ENCODE results near the gene SLC2A8. TPM values are rescaled to one million over a fixed set of nuclear protein-coding genes. Genes with fewer than 3 reads are reported as not detected.

SLC2A8 gene
- total RNA-seq, 1 experiment from 2014 or later, result 55.7 TPM

DNA sequence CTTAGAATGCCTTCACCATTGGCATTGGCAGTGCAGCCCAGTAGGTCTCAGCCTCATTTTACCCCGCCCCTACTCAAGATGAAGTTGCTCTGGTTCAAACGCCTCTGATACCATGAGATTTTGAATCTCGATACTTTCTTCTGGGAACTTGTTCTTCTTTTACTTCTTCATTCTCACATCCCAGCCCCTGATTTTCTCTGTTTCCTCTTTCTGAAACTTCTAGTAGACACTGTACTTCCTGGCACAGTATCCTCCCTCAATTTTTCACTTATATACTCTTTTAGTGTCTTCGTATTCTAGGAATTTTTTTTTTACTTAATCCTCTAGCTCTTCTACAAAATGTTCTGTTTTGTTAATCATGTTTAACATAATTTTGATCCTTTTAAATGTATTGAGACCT lies 14.2 kb downstream of the SLC2A8 start:
- in situ Hi-C loops (cut with HindIII; ENCODE audit: low pct_unique_long_range_greater_than_20kb, low sequenced_read_pairs), result no loop called here
- no TSS peak for BruUV-seq (replicated peaks)
- ATAC-seq, result no peak
- CTCF ChIA-PET, result no interaction called here
- POLR2A ChIA-PET, result no interaction called here
- peaks cover 10% of the 10 kb centered on the region for H3K4me1 ChIP-seq (ENCODE audit: control insufficient read depth, insufficient read depth, low read length)
- H3K4me3 ChIP-seq (ENCODE audit: low read depth in 2 of 2, low read length in 2 of 2), result no peak overlapping the region
- H3K9me3 ChIP-seq (ENCODE audit: control insufficient read depth, insufficient read depth, low read depth, low read length), result no peaks in the 10 kb centered on the region
- H3K27ac ChIP-seq (ENCODE audit: low read length), result no peak overlapping the region
- H3K27me3 ChIP-seq (ENCODE audit: control insufficient read depth, insufficient read depth, low read length), result no peaks in the 10 kb centered on the region
- no peaks in the 10 kb centered on the region for H3K36me3 ChIP-seq (ENCODE audit: control insufficient read depth, insufficient read depth, low read length)
- intact Hi-C loops (cut with micrococcal nuclease; ENCODE audit: unreplicated experiment), result no loop called here
- DNase-seq (ENCODE audit: low read depth, low spot score), result no peak
- TF ChIP-seq, protein P1, sequence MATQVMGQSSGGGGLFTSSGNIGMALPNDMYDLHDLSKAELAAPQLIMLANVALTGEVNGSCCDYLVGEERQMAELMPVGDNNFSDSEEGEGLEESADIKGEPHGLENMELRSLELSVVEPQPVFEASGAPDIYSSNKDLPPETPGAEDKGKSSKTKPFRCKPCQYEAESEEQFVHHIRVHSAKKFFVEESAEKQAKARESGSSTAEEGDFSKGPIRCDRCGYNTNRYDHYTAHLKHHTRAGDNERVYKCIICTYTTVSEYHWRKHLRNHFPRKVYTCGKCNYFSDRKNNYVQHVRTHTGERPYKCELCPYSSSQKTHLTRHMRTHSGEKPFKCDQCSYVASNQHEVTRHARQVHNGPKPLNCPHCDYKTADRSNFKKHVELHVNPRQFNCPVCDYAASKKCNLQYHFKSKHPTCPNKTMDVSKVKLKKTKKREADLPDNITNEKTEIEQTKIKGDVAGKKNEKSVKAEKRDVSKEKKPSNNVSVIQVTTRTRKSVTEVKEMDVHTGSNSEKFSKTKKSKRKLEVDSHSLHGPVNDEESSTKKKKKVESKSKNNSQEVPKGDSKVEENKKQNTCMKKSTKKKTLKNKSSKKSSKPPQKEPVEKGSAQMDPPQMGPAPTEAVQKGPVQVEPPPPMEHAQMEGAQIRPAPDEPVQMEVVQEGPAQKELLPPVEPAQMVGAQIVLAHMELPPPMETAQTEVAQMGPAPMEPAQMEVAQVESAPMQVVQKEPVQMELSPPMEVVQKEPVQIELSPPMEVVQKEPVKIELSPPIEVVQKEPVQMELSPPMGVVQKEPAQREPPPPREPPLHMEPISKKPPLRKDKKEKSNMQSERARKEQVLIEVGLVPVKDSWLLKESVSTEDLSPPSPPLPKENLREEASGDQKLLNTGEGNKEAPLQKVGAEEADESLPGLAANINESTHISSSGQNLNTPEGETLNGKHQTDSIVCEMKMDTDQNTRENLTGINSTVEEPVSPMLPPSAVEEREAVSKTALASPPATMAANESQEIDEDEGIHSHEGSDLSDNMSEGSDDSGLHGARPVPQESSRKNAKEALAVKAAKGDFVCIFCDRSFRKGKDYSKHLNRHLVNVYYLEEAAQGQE (IDR thresholded peaks at IDR 0.05; ENCODE audit: insufficient read depth in 1 of 2, low read depth in 2 of 2, low read length in 1 of 2), result no peak
- TF ChIP-seq SIN3A (IDR thresholded peaks at IDR 0.05; ENCODE audit: borderline replicate concordance, insufficient read depth, low read depth, low read length) (no peak), POLR2AphosphoS5 (IDR thresholded peaks at IDR 0.05; ENCODE audit: low read depth, low read length) (no peak), TCF7L2 (IDR thresholded peaks at IDR 0.05; ENCODE audit: low read depth, low read length) (no peak)
- TF ChIP-seq, protein P2, sequence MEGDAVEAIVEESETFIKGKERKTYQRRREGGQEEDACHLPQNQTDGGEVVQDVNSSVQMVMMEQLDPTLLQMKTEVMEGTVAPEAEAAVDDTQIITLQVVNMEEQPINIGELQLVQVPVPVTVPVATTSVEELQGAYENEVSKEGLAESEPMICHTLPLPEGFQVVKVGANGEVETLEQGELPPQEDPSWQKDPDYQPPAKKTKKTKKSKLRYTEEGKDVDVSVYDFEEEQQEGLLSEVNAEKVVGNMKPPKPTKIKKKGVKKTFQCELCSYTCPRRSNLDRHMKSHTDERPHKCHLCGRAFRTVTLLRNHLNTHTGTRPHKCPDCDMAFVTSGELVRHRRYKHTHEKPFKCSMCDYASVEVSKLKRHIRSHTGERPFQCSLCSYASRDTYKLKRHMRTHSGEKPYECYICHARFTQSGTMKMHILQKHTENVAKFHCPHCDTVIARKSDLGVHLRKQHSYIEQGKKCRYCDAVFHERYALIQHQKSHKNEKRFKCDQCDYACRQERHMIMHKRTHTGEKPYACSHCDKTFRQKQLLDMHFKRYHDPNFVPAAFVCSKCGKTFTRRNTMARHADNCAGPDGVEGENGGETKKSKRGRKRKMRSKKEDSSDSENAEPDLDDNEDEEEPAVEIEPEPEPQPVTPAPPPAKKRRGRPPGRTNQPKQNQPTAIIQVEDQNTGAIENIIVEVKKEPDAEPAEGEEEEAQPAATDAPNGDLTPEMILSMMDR (IDR thresholded peaks at IDR 0.05), result no peak

DNA sequence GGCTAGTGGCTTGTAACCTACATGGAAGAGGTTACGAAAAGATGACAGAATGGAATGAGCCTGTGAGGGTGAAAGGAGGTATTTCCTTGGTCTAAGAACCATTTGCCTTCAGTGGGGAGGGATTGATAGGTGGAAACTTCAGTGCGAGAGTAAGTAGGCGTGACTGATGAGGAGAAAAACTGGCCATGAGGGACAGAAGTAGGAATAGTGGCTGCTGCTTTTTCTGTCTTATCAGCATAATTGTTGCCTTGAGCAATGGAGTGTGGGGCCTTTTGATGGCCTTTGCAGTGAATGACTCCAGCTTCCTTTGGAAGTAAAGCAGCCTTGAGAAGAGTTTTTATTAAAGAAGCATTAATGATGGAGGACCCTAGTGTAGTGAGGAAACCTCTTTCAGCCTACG lies 18.2 kb downstream of the SLC2A8 start:
- TF ChIP-seq, protein P1 (IDR thresholded peaks at IDR 0.05; ENCODE audit: insufficient read depth in 1 of 2, low read depth in 2 of 2, low read length in 1 of 2), result no peak
- TF ChIP-seq, protein P2 (IDR thresholded peaks at IDR 0.05), result no peak
- TF ChIP-seq SIN3A (IDR thresholded peaks at IDR 0.05; ENCODE audit: borderline replicate concordance, insufficient read depth, low read depth, low read length), result no peak
- TF ChIP-seq TCF7L2 (IDR thresholded peaks at IDR 0.05; ENCODE audit: low read depth, low read length), result no peak
- TF ChIP-seq POLR2AphosphoS5 (IDR thresholded peaks at IDR 0.05; ENCODE audit: low read depth, low read length), result no peak
- ATAC-seq (no peak), DNase-seq (ENCODE audit: low read depth, low spot score) (no peak)
- BruUV-seq (replicated peaks), result no TSS peak
- H3K36me3 ChIP-seq (ENCODE audit: control insufficient read depth, insufficient read depth, low read length), result no peaks in the 10 kb centered on the region
- CTCF ChIA-PET, result no interaction called here
- in situ Hi-C loops (cut with HindIII; ENCODE audit: low pct_unique_long_range_greater_than_20kb, low sequenced_read_pairs), result no loop called here
- POLR2A ChIA-PET, result no interaction called here
- H3K4me1 ChIP-seq (ENCODE audit: control insufficient read depth, insufficient read depth, low read length), result peaks cover 9% of the 10 kb centered on the region
- no peak overlapping the region for H3K27ac ChIP-seq (ENCODE audit: low read length)
- no peak overlapping the region for H3K4me3 ChIP-seq (ENCODE audit: low read depth in 2 of 2, low read length in 2 of 2)
- H3K9me3 ChIP-seq (ENCODE audit: control insufficient read depth, insufficient read depth, low read depth, low read length), result no peaks in the 10 kb centered on the region
- no peaks in the 10 kb centered on the region for H3K27me3 ChIP-seq (ENCODE audit: control insufficient read depth, insufficient read depth, low read length)
- intact Hi-C loops (cut with micrococcal nuclease; ENCODE audit: unreplicated experiment), result no loop called here

Measured in Panc1 (cell line).